Measurements from ENCODE around the gene PTPRD.

The PTPRD gene

GRCh38 chr9:8437259-8437658 lies 2175.5 kb downstream of the PTPRD start:
- Histone ChIP-seq H3K36me3 (ENCODE audit: insufficient read depth, low read length) (peaks cover 2% of the 10 kb centered on the region), H3K9me3 (ENCODE audit: low read length) (peaks cover 3% of the 10 kb centered on the region), H3K4me3 (ENCODE audit: low read length) (no peak overlapping the region), H3K27me3 (ENCODE audit: insufficient read depth, low read length) (no peaks in the 10 kb centered on the region), H3K4me1 (ENCODE audit: insufficient read depth, low read length) (peaks cover 19% of the 10 kb centered on the region), H2AFZ (ENCODE audit: low read depth, low read length) (no peak overlapping the region)

GRCh38 chr9:8436786-8437185 lies 2176.0 kb downstream of the PTPRD start:
- H3K27me3 ChIP-seq (ENCODE audit: insufficient read depth, low read length) = no peaks in the 10 kb centered on the region
- no peak overlapping the region for H3K4me3 ChIP-seq (ENCODE audit: low read length)
- peaks cover 3% of the 10 kb centered on the region for H3K9me3 ChIP-seq (ENCODE audit: low read length)
- H3K4me1 ChIP-seq (ENCODE audit: insufficient read depth, low read length) = peaks cover 19% of the 10 kb centered on the region
- H2AFZ ChIP-seq (ENCODE audit: low read depth, low read length) = no peak overlapping the region
- H3K36me3 ChIP-seq (ENCODE audit: insufficient read depth, low read length) = peaks cover 2% of the 10 kb centered on the region

GRCh38 chr9:8434621-8435020 lies 2178.2 kb downstream of the PTPRD start:
- Histone ChIP-seq H3K9me3 (ENCODE audit: low read length) (no peaks in the 10 kb centered on the region), H3K36me3 (ENCODE audit: insufficient read depth, low read length) (peaks cover 2% of the 10 kb centered on the region), H3K4me1 (ENCODE audit: insufficient read depth, low read length) (peaks cover 19% of the 10 kb centered on the region), H2AFZ (ENCODE audit: low read depth, low read length) (no peak overlapping the region), H3K4me3 (ENCODE audit: low read length) (no peak overlapping the region), H3K27me3 (ENCODE audit: insufficient read depth, low read length) (no peaks in the 10 kb centered on the region)

GRCh38 chr9:8432224-8432623 lies 2180.6 kb downstream of the PTPRD start:
- Histone ChIP-seq H3K27me3 (ENCODE audit: insufficient read depth, low read length) (no peaks in the 10 kb centered on the region), H3K4me3 (ENCODE audit: low read length) (no peak overlapping the region), H2AFZ (ENCODE audit: low read depth, low read length) (no peak overlapping the region), H3K4me1 (ENCODE audit: insufficient read depth, low read length) (peaks cover 6% of the 10 kb centered on the region), H3K9me3 (ENCODE audit: low read length) (no peaks in the 10 kb centered on the region), H3K36me3 (ENCODE audit: insufficient read depth, low read length) (peaks cover 2% of the 10 kb centered on the region)

GRCh38 chr9:8431505-8431904 lies 2181.3 kb downstream of the PTPRD start:
- H2AFZ ChIP-seq (ENCODE audit: low read depth, low read length) = no peak overlapping the region
- no peak overlapping the region for H3K4me3 ChIP-seq (ENCODE audit: low read length)
- no peaks in the 10 kb centered on the region for H3K27me3 ChIP-seq (ENCODE audit: insufficient read depth, low read length)
- H3K36me3 ChIP-seq (ENCODE audit: insufficient read depth, low read length) = peaks cover 2% of the 10 kb centered on the region
- H3K4me1 ChIP-seq (ENCODE audit: insufficient read depth, low read length) = no peaks in the 10 kb centered on the region
- H3K9me3 ChIP-seq (ENCODE audit: low read length) = no peaks in the 10 kb centered on the region

GRCh38 chr9:8430945-8431344 lies 2181.9 kb downstream of the PTPRD start:
- H3K4me3 ChIP-seq (ENCODE audit: low read length) = no peak overlapping the region
- no peaks in the 10 kb centered on the region for H3K9me3 ChIP-seq (ENCODE audit: low read length)
- peaks cover 2% of the 10 kb centered on the region for H3K36me3 ChIP-seq (ENCODE audit: insufficient read depth, low read length)
- H3K27me3 ChIP-seq (ENCODE audit: insufficient read depth, low read length) = no peaks in the 10 kb centered on the region
- H3K4me1 ChIP-seq (ENCODE audit: insufficient read depth, low read length) = no peaks in the 10 kb centered on the region
- no peak overlapping the region for H2AFZ ChIP-seq (ENCODE audit: low read depth, low read length)

- no peaks in the 10 kb centered on the region for H3K9me3 ChIP-seq (ENCODE audit: low read length)
- no peak overlapping the region for H3K4me3 ChIP-seq (ENCODE audit: low read length)
- H3K36me3 ChIP-seq (ENCODE audit: insufficient read depth, low read length) = peaks cover 2% of the 10 kb centered on the region
- H3K4me1 ChIP-seq (ENCODE audit: insufficient read depth, low read length) = no peaks in the 10 kb centered on the region
- no peak overlapping the region for H2AFZ ChIP-seq (ENCODE audit: low read depth, low read length)
- no peaks in the 10 kb centered on the region for H3K27me3 ChIP-seq (ENCODE audit: insufficient read depth, low read length)
These were observed 2183.0 kb downstream of the PTPRD start for GRCh38 chr9:8429768-8430167.

GRCh38 chr9:8429157-8429556 lies 2183.6 kb downstream of the PTPRD start:
- Histone ChIP-seq H3K27me3 (ENCODE audit: insufficient read depth, low read length) (no peaks in the 10 kb centered on the region), H2AFZ (ENCODE audit: low read depth, low read length) (no peak overlapping the region), H3K9me3 (ENCODE audit: low read length) (no peaks in the 10 kb centered on the region), H3K36me3 (ENCODE audit: insufficient read depth, low read length) (peaks cover 2% of the 10 kb centered on the region), H3K4me3 (ENCODE audit: low read length) (no peak overlapping the region), H3K4me1 (ENCODE audit: insufficient read depth, low read length) (no peaks in the 10 kb centered on the region)

GRCh38 chr9:8428389-8428788 lies 2184.4 kb downstream of the PTPRD start:
- Histone ChIP-seq H3K27me3 (ENCODE audit: insufficient read depth, low read length) (no peaks in the 10 kb centered on the region), H3K9me3 (ENCODE audit: low read length) (no peaks in the 10 kb centered on the region), H3K4me3 (ENCODE audit: low read length) (no peak overlapping the region), H3K4me1 (ENCODE audit: insufficient read depth, low read length) (no peaks in the 10 kb centered on the region), H3K36me3 (ENCODE audit: insufficient read depth, low read length) (peaks cover 2% of the 10 kb centered on the region), H2AFZ (ENCODE audit: low read depth, low read length) (no peak overlapping the region)

GRCh38 chr9:8424786-8425410 lies 2187.9 kb downstream of the PTPRD start:
- no peaks in the 10 kb centered on the region for H3K36me3 ChIP-seq (ENCODE audit: insufficient read depth, low read length)

GRCh38 chr9:8420416-8420815 lies 2192.4 kb downstream of the PTPRD start:
- H3K4me1 ChIP-seq (ENCODE audit: insufficient read depth, low read length) = no peaks in the 10 kb centered on the region
- no peak overlapping the region for H3K4me3 ChIP-seq (ENCODE audit: low read length)
- no peaks in the 10 kb centered on the region for H3K36me3 ChIP-seq (ENCODE audit: insufficient read depth, low read length)
- H2AFZ ChIP-seq (ENCODE audit: low read depth, low read length) = no peak overlapping the region
- no peaks in the 10 kb centered on the region for H3K27me3 ChIP-seq (ENCODE audit: insufficient read depth, low read length)
- H3K9me3 ChIP-seq (ENCODE audit: low read length) = no peaks in the 10 kb centered on the region

More at GRCh38 chr9:8424786-8425410, 2187.9 kb downstream of the PTPRD start:
- H3K9me3 ChIP-seq (ENCODE audit: low read length) = no peaks in the 10 kb centered on the region
- H3K27me3 ChIP-seq (ENCODE audit: insufficient read depth, low read length) = no peaks in the 10 kb centered on the region
- no peak overlapping the region for H2AFZ ChIP-seq (ENCODE audit: low read depth, low read length)
- no peak overlapping the region for H3K4me3 ChIP-seq (ENCODE audit: low read length)
- no peaks in the 10 kb centered on the region for H3K4me1 ChIP-seq (ENCODE audit: insufficient read depth, low read length)

- H3K27me3 ChIP-seq (ENCODE audit: insufficient read depth, low read length) = no peaks in the 10 kb centered on the region
- no peak overlapping the region for H2AFZ ChIP-seq (ENCODE audit: low read depth, low read length)
- H3K36me3 ChIP-seq (ENCODE audit: insufficient read depth, low read length) = no peaks in the 10 kb centered on the region
- no peak overlapping the region for H3K4me3 ChIP-seq (ENCODE audit: low read length)
- no peaks in the 10 kb centered on the region for H3K4me1 ChIP-seq (ENCODE audit: insufficient read depth, low read length)
- no peaks in the 10 kb centered on the region for H3K9me3 ChIP-seq (ENCODE audit: low read length)
These were observed 2193.1 kb downstream of the PTPRD start for GRCh38 chr9:8419596-8420275.

- Histone ChIP-seq H3K4me3 (ENCODE audit: low read length) (no peak overlapping the region), H3K27me3 (ENCODE audit: insufficient read depth, low read length) (no peaks in the 10 kb centered on the region), H3K9me3 (ENCODE audit: low read length) (no peaks in the 10 kb centered on the region), H2AFZ (ENCODE audit: low read depth, low read length) (no peak overlapping the region), H3K4me1 (ENCODE audit: insufficient read depth, low read length) (no peaks in the 10 kb centered on the region), H3K36me3 (ENCODE audit: insufficient read depth, low read length) (no peaks in the 10 kb centered on the region)
These were observed 2195.5 kb downstream of the PTPRD start for GRCh38 chr9:8417341-8417740.

- Histone ChIP-seq H3K4me3 (ENCODE audit: low read length) (no peak overlapping the region), H3K27me3 (ENCODE audit: insufficient read depth, low read length) (no peaks in the 10 kb centered on the region), H3K4me1 (ENCODE audit: insufficient read depth, low read length) (peaks cover 14% of the 10 kb centered on the region), H2AFZ (ENCODE audit: low read depth, low read length) (no peak overlapping the region), H3K36me3 (ENCODE audit: insufficient read depth, low read length) (no peaks in the 10 kb centered on the region), H3K9me3 (ENCODE audit: low read length) (no peaks in the 10 kb centered on the region)
These were observed 2200.5 kb downstream of the PTPRD start for GRCh38 chr9:8412327-8412726.
